Fibroblast of skin of scalp (primary cell): ENCODE results near the gene C1orf94.
"Not testable (repeated sequence)": the region's sequence is repeated elsewhere in the genome, so short reads cannot be mapped to it uniquely, and the experiment has no call there.

ENCODE experiments used
- DNase-seq: peaks from one replicate; pipeline ENCODE4 v3.0.0-alpha.2; 2013

C1orf94 gene

GRCh38 chr1:34165422-34165921, 11.2 kb upstream of the C1orf94 start:
- DNase-seq = peak; percentile 30

- DNase-seq = peak; percentile 25
Measured at GRCh38 chr1:34166191-34166624, 10.5 kb upstream of the C1orf94 start.

DNA sequence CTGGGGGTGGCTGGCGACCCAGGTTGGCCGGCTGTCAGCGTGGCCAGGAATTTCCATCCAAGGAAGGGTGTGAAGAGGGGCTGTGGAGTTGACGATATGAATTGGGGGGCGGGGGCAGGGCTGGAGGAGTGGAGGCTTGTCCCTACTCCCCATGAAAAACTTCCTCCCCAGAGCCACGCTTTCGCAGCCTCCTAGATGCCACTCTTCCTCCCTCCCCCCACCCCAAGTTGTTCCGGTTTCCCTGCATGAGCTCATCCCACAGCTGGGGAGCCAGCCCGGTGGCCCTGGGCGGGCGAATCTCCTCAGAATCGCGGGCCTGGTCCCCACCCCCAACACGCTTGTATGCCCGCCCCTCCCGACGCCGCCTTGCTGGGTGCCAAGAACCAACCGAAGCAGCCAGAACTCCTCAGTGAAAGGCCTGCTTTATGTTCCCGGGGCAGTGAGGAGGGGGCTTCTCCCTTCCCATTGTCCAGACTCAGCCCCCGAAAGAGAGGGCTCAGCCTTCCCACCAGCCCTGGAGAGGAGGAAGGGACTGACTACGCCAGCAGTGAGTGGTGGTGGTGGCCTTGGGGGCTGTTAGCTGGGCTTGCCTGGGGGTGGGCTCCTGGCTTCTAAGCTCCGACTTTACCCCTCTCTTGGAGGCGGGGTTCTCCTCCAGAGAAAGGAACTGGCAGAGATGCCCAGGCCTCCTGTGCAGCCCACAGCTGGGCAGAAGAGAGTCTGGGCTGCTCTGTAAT, 9.9 kb upstream of the C1orf94 start:
- DNase-seq = peak; percentile 79

DNA sequence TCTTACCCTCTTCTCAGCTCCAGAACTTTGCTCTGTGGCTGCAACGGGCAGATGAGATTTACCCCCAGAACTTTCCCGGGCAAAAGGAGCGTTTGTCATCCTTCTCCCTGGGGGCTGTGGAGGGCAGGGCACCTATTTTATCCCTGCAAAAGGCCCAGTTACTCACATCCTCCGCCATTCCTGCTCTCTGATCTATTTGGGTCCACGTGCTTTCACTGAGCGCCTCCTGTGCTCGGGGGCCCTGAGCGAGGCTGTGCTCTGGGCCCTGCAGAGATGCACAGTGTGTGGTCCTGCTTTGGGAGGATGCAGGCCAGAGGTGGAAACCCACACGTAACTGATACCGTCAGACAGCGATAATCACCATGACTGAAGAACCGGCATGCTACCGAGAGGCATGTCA, 9.3 kb upstream of the C1orf94 start:
- no peak for DNase-seq

- DNase-seq = no peak
Measured at GRCh38 chr1:34175744-34176143, 963 bp upstream of the C1orf94 start.

GRCh38 chr1:34178072-34178471, 1.4 kb downstream of the C1orf94 start:
- no peak for DNase-seq

DNA sequence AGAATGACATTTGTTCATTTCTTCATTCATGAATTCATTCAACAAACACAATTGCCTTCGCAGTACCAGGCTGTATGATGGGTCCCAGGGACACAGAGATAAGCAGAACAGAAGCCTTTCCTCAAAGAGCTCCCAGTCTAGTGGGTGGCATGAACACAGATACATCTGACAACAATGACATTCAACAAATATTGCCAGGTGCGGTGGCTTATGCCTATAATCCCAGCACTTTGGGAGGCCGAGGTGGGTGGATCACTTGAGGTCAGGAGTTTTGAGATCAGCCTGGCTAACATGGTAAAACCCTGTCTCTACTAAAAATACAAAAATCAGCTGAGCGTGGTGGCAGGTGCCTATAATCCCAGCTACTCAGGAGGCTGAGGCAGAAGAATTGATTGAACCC, 6.7 kb downstream of the C1orf94 start:
- DNase-seq = not testable (repeated sequence)

- no peak for DNase-seq
Measured at GRCh38 chr1:34186741-34187494, 10.2 kb downstream of the C1orf94 start.

DNA sequence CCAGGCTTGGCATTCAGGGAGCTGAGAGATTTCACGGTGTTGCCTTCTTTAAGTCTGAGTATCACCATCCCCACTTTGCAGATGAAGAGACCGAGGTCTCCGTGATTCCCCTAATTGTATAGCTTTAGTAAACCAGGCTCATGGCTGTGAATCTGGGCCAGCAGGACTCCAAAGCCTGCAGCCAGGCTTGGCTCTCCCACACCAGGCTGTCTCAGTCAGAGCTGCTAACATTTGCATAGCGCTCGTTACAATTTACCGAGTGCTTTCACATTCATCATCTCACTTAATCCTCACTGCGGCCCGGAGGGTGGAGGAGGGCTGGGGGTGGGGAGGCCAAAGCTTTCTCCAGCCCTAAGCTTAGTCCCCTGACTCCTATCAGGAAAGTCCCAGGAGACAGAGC, 11.7 kb downstream of the C1orf94 start:
- DNase-seq = no peak

DNA sequence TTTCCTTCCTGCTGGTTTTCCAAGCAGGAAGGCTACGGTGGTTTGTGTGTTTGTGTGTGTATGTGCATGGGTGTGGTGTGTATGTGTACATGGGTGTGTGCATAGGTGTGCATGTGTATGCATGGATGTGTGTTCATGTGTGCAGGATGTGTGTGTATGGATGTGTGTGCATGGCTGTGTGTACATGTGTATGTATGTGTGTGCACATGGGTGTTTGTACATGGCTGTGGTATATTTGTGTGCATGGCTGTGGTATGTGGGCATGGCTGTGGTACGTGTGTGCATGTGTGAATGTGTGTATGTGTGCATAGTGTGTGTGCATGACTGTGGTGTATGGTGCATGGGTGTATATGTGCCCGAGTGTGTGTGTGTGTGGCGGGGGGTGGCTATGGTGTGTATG, 12.3 kb downstream of the C1orf94 start:
- DNase-seq = no peak

GRCh38 chr1:34190692-34191091, 14.0 kb downstream of the C1orf94 start:
- no peak for DNase-seq

- no peak for DNase-seq
Measured at GRCh38 chr1:34192621-34193020, 15.9 kb downstream of the C1orf94 start.

DNA sequence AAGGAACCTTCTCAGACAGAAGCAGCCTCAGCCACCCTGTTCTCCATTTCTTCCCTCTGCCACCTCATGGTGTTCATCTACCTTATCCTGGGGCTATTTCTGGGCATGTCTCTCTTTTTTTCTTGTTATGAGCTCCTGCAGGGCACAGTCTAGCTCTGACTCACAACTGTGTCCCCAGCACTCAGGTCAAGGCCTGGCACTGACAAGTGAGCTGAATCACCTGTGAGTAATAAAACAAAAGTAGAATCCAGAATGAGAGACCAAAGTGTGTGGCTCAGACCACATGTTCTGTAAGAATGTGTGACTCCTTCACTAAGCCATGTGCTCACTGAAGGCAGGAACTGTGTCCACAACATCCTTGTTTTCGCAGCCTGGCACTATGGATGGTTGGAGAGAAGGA, 23.2 kb downstream of the C1orf94 start:
- DNase-seq = peak; percentile 29

DNA sequence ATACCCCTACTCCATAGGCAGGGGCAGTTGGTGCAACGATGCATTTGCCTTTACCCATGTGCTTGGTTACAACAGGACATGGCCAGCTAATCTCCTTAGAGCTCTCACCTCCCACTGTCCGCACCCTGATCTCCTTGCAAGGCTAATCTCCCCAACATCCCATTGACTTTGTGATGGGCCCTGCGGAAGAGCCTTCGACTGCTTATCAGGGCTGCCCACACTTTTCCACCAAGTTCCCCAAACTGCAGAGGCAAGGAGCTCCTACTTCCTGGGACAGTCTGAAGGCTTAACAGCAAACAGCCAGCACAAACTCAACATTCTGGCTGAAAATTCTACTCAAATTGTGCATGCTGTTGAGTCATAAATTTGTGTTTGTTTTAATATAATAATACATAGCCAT, 36.0 kb downstream of the C1orf94 start:
- no peak for DNase-seq

DNA sequence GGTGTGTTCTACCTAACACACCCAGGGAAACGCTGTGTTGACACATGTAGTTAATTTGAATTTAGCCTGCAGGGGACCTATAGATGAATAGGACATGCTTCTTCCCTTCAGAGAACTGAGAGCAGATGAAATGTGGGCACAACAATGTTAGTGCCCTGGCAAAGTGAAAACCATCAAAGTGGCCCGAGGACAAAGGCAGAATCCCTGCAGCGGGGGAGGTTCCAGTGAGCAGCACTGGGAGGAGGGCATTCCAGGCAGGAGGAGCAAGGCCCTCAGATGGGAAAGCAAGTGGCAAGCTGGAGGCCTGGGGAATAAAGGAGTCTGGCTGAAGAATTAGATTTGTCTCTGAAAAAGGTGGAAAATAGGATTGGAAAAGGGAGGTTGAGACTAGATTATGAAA, 37.2 kb downstream of the C1orf94 start:
- no peak for DNase-seq

DNA sequence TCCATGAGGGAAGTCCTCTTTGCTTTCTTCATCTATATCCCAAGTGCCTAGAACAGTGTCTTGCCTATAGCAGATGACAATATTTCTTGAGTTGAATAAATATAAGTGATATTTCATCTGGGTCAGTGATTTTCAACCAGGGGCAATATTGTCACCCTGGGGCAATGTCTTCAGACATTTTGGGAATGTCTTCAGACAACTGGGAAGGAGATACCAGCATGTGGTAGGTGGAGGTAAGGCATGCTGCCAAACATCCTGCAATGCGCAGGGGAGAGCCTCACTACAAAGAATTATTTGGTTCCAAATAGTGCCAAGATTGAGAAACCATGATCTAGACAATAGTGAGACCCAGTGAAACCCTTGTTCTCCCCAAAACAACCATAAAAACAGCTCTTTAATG, 54.7 kb downstream of the C1orf94 start:
- no peak for DNase-seq

DNA sequence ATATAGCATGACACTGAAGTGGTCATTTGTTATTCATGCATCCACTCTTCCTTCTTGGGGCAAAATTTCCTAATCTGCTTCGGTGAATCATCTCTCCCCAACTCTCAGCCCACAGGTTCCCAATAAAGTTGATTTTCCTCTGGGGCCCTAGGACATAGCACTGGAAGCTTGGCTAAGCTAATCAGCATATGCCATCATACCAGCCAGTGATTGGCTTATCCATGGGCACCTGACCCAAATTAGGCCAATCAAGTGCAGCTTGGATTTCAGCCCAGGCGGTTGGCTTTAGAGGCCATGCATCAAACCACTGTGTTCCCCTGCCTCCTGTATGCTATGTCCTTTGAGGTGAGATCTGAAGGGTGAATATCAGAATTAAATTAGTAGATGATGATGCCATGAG, 58.9 kb downstream of the C1orf94 start:
- no peak for DNase-seq

DNA sequence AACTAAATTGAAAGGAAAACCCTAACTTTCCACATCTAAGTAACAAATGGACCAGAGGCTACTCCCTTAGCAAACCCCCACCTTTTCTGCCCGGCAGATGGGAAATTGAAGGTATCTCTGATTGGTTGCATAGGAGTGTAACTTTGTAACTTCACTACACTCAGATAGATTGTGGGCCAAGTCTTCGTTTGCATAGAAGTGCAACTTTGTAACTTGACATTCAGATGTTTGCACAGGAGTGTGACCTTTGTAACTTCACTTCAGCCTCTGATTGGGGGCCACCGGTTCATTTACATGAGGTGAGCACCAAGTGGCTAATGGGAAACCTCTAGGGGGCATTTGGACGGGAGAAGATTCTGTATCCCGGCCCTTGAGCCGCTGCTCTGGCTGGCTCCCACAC, 59.4 kb downstream of the C1orf94 start:
- DNase-seq = no peak

DNA sequence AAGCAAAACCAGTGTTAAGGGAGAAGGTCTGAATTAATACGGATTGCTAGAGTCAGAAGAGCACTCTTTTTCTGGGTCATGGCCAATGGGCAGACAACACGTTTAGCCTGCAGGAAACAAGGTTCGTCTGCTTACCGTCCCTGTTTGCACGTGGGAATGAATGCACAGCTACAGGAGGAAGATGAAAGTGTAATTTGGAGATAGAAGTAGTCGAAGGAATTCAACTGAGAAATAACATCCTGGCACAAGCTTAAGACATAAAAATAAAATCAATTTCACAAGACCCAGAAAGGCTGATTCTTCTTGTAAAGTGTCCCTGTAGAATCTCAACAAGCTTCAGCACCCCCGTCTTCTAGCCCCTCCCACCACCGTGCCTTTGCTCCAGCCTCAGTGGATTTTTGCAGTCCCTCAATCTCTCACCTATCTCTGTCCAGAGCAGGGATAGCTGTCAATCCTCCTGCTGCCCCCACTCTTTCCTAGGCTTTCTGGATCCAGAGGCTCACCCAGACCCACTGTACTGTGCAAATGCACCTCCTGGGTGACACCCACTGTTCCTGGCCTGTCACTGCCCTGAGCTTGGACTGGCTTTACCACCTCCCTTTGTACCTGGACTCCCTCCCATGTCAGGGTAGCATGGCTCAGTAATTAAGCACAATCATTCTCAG, 60.6 kb downstream of the C1orf94 start:
- DNase-seq = no peak

DNA sequence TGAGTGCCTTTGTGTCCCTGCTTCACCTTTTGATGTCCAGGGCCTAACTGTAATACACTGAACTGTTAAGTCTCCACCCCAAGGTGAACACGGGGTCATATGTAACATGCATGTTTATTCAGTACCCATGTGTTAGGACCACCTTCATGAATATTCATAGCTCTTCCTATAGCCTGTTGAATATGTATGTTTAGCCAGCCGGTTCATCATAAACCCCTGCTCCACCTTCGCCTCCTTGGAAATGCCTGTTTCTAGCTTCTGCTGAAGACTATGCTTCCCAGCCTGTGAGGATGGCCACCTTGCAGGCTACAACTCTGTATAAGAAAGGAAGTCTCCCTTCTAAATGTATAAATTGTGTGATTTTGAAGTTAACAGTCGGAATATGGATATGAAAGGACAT, 69.3 kb downstream of the C1orf94 start:
- DNase-seq = no peak

DNA sequence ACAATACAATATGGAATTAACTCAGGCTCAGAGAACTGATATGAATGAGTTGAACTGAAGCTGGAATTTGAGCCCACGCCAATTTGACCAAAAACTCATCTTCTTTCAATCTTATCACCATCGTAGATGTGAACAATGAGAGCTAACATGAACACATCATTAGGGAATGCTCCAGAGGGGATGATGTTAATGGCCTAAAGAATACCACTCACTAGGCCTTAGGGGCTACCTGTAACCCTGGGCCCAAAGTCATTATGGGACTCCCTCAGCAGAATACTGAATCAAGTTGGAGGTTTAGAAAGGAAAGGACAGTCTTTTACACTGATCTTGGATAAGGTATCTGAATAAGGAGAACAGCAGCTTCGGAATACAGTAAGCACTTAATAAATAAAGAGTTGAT, 73.6 kb downstream of the C1orf94 start:
- no peak for DNase-seq

- no peak for DNase-seq
Measured at GRCh38 chr1:34262023-34262853, 85.5 kb downstream of the C1orf94 start.

DNA sequence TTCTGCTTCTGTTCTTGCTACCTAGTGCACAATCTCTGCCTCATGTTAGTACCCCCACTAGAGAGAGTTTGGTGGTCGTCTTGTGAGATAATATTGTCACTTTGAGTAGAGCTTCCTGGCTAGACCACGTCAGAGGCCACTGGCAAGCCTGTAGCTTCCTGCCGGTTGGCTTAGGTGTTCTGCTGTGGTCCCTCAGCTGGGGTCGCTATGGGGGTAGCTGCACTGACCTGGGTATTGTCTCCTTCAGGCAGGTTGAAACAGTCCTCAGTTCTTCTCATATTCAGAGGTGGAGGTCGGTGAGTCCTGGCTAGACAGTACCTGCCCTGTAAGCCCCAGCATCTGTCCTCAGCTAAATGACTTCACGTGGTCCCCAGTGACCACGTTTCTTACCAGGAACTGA, 86.2 kb downstream of the C1orf94 start:
- DNase-seq = no peak
